Loucy (cell line): ENCODE data around the gene MRFAP1.

Experiments
- CTCF ChIP-seq: fragments of 200-600 bp; sonication (generic); conservative IDR thresholded peaks from 2 replicates; pipeline ENCODE4 v1.5.1; 2014; ENCODE audit warnings: mild to moderate bottlenecking, antibody characterized with exemption, low read length
- EZH2phosphoT487 ChIP-seq: fragments of 200-600 bp; IDR thresholded peaks from 2 replicates; pipeline ENCODE4 v1.6.1; 2018; ENCODE audit warnings: antibody characterized with exemption, mild to moderate bottlenecking, moderate library complexity, borderline replicate concordance

GRCh38 chr4:6595897-6596537 lies 44.5 kb upstream of the MRFAP1 start:
- no peak for TF ChIP-seq CTCF
- TF ChIP-seq EZH2phosphoT487 = no peak
